SHP77 (cell line): ENCODE results near the gene RABIF.
"Not testable (repeated sequence)": the region's sequence is repeated elsewhere in the genome, so short reads cannot be mapped to it uniquely, and the experiment has no call there.

Experiments
- DNase-seq, 2 experiments: peaks; one replicate each; lab custom pipeline; 2025; lab: John Stamatoyannopoulos, UW

The RABIF gene

GRCh38 chr1:202888531-202889360 is at the start of gene RABIF:
Gene RABIF (minus strand): TSS chr1:202889149. CDS start chr1:202889098, 51 bp downstream.
- peak; percentile 95 to 97 for DNase-seq

GRCh38 chr1:202938287-202938925 is 49.5 kb upstream of the RABIF start:
- no peak for DNase-seq

GRCh38 chr1:202936409-202936808 is 47.5 kb upstream of the RABIF start:
- not testable (repeated sequence) for DNase-seq

- no peak for DNase-seq
Observed at GRCh38 chr1:202935844-202936243, 46.9 kb upstream of the RABIF start.

GRCh38 chr1:202934755-202935154 is 45.8 kb upstream of the RABIF start:
- DNase-seq = no peak

- DNase-seq = no peak
Observed at GRCh38 chr1:202932476-202932875, 43.5 kb upstream of the RABIF start.

GRCh38 chr1:202926581-202927491 is 37.9 kb upstream of the RABIF start, which contains the start of gene KLHL12:
Gene KLHL12 (minus strand): TSS chr1:202927234. CDS start chr1:202925162, 2,072 bp downstream.
- DNase-seq = peak; percentile 91 to 95

- DNase-seq = no peak
Observed at GRCh38 chr1:202923533-202923932, 34.6 kb upstream of the RABIF start.

- no peak for DNase-seq
Observed at GRCh38 chr1:202919615-202920014, 30.7 kb upstream of the RABIF start.

- DNase-seq = no peak
Observed at GRCh38 chr1:202915146-202915545, 26.2 kb upstream of the RABIF start.

- not testable (repeated sequence) for DNase-seq
Observed at GRCh38 chr1:202912476-202912875, 23.5 kb upstream of the RABIF start.

GRCh38 chr1:202909494-202909893 is 20.5 kb upstream of the RABIF start:
- DNase-seq = no peak

GRCh38 chr1:202908998-202909397 is 20.0 kb upstream of the RABIF start:
- no peak for DNase-seq

- DNase-seq = no peak
Observed at GRCh38 chr1:202905331-202905730, 16.4 kb upstream of the RABIF start.

GRCh38 chr1:202903808-202904207 is 14.9 kb upstream of the RABIF start:
- DNase-seq = not testable (repeated sequence)

GRCh38 chr1:202901555-202901954 is 12.6 kb upstream of the RABIF start:
- DNase-seq = no peak

GRCh38 chr1:202892501-202892900 is 3.6 kb upstream of the RABIF start:
- DNase-seq = no peak

- DNase-seq = no peak
Observed at GRCh38 chr1:202890392-202890791, 1.4 kb upstream of the RABIF start.

GRCh38 chr1:202888221-202888530 is 773 bp downstream of the RABIF start:
- DNase-seq = no peak

- no peak for DNase-seq
Observed at GRCh38 chr1:202880961-202881460, 7.9 kb downstream of the RABIF start.

- no peak for DNase-seq
Observed at GRCh38 chr1:202880062-202880461, 8.9 kb downstream of the RABIF start.

GRCh38 chr1:202879128-202879527 is 9.8 kb downstream of the RABIF start:
- DNase-seq = no peak
